Type B pancreatic cell (in vitro differentiated cells): Measurements from ENCODE around the gene MID1IP1. TPM values are rescaled to one million over a fixed set of nuclear protein-coding genes. Genes with fewer than 3 reads are reported as not detected.

Source experiments
- DNase-seq: peaks from one replicate; pipeline ENCODE4 v3.0.0; 2021; ENCODE audit warnings: mixed read lengths; ENCODE audit not compliant: unreplicated experiment; ENCODE audit errors: extremely low spot score
- H3K27ac Mint-ChIP-seq: 2 replicates; pipeline ENCODE4 v1.8.0; 2021; ENCODE audit warnings: mild to moderate bottlenecking, mixed read lengths
- H3K27me3 Mint-ChIP-seq: 2 replicates; pipeline ENCODE4 v1.8.0; 2021; ENCODE audit warnings: mixed read lengths
- H3K36me3 Mint-ChIP-seq: 2 replicates; pipeline ENCODE4 v1.8.0; 2021; ENCODE audit warnings: mixed read lengths
- H3K4me1 Mint-ChIP-seq: one replicate; pipeline ENCODE4 v1.8.0; 2021; ENCODE audit warnings: mixed read lengths; ENCODE audit not compliant: unreplicated experiment
- H3K4me3 Mint-ChIP-seq: 2 replicates; pipeline ENCODE4 v1.8.0; 2021; ENCODE audit warnings: mild to moderate bottlenecking, mixed read lengths
- H3K9me3 Mint-ChIP-seq: 2 replicates; pipeline ENCODE4 v1.8.0; 2021; ENCODE audit warnings: mixed read lengths
- CTCF ChIP-seq: fragments of 200-600 bp; sonication (generic); conservative IDR thresholded peaks from 2 replicates; pipeline ENCODE4 v1.5.0; 2021; ENCODE audit warnings: antibody characterized with exemption, mild to moderate bottlenecking
- total RNA-seq: library from RNA; stranded (reverse); gene quantifications from 2 replicates; pipeline ENCODE4 v1.2.1, GENCODE V29; 2021; ENCODE audit warnings: low replicate concordance

The MID1IP1 gene
- total RNA-seq, 1 donor from 2014 or later, result 40.4 TPM

- no peak overlapping the region for H3K27ac Mint-ChIP-seq
- no peak for TF ChIP-seq CTCF
- no peaks in the 10 kb centered on the region for H3K36me3 Mint-ChIP-seq
- no peak overlapping the region for H3K4me3 Mint-ChIP-seq
- H3K27me3 Mint-ChIP-seq, result no peaks in the 10 kb centered on the region
- DNase-seq, result no peak
- no peaks in the 10 kb centered on the region for H3K4me1 Mint-ChIP-seq
- no peaks in the 10 kb centered on the region for H3K9me3 Mint-ChIP-seq
Measured at GRCh38 chrX:38848671-38849455, 47.6 kb downstream of the MID1IP1 start.

GRCh38 chrX:38850807-38851544, 49.7 kb downstream of the MID1IP1 start:
- Mint-ChIP-seq H3K9me3 (no peaks in the 10 kb centered on the region), H3K36me3 (no peaks in the 10 kb centered on the region)
- TF ChIP-seq CTCF, result no peak

GRCh38 chrX:38854305-38854704, 53.0 kb downstream of the MID1IP1 start:
- no peaks in the 10 kb centered on the region for H3K9me3 Mint-ChIP-seq

More at GRCh38 chrX:38850807-38851544, 49.7 kb downstream of the MID1IP1 start:
- H3K27me3 Mint-ChIP-seq, result no peaks in the 10 kb centered on the region
- H3K4me3 Mint-ChIP-seq, result no peak overlapping the region
- H3K4me1 Mint-ChIP-seq, result no peaks in the 10 kb centered on the region
- no peak overlapping the region for H3K27ac Mint-ChIP-seq
- DNase-seq, result no peak

More at GRCh38 chrX:38854305-38854704, 53.0 kb downstream of the MID1IP1 start:
- H3K4me3 Mint-ChIP-seq, result no peak overlapping the region
- H3K27me3 Mint-ChIP-seq, result no peaks in the 10 kb centered on the region
- H3K4me1 Mint-ChIP-seq, result peaks cover 7% of the 10 kb centered on the region
- no peak overlapping the region for H3K27ac Mint-ChIP-seq
- DNase-seq, result no peak
- TF ChIP-seq CTCF, result no peak
- no peaks in the 10 kb centered on the region for H3K36me3 Mint-ChIP-seq

Other genes with a start within 250 kb of the MID1IP1 start
- 21.8 and 33.6 TPM in 2 replicates for gene TSPAN7, start 239.9 kb upstream of the MID1IP1 start, total RNA-seq